Cardiac fibroblast (primary cell): ENCODE results near the gene UVSSA.

Experiments
- DNase-seq, 2 donors: peaks; one replicate each; pipeline versions ENCODE4 v3.0.0 to v3.0.0-alpha.2; 2010; ENCODE audit warnings: low read depth in 2 of 2
- H3K4me3 ChIP-seq, 2 donors: replicated peaks in 1 of 2; 1 replicate in 1 of 2; 2 replicates in 1 of 2; pipeline ENCODE4 v1.5.1; 2011; ENCODE audit warnings: low read depth in 2 of 2, low read length in 2 of 2, mild to moderate bottlenecking in 2 of 2, moderate library complexity in 1 of 2
- TF ChIP-seq, protein P1 (sequence below): IDR thresholded peaks from one replicate; pipeline ENCODE4 v1.5.1; 2011; ENCODE audit warnings: low read depth, mild to moderate bottlenecking, low read length, inconsistent platforms

Gene UVSSA

DNA sequence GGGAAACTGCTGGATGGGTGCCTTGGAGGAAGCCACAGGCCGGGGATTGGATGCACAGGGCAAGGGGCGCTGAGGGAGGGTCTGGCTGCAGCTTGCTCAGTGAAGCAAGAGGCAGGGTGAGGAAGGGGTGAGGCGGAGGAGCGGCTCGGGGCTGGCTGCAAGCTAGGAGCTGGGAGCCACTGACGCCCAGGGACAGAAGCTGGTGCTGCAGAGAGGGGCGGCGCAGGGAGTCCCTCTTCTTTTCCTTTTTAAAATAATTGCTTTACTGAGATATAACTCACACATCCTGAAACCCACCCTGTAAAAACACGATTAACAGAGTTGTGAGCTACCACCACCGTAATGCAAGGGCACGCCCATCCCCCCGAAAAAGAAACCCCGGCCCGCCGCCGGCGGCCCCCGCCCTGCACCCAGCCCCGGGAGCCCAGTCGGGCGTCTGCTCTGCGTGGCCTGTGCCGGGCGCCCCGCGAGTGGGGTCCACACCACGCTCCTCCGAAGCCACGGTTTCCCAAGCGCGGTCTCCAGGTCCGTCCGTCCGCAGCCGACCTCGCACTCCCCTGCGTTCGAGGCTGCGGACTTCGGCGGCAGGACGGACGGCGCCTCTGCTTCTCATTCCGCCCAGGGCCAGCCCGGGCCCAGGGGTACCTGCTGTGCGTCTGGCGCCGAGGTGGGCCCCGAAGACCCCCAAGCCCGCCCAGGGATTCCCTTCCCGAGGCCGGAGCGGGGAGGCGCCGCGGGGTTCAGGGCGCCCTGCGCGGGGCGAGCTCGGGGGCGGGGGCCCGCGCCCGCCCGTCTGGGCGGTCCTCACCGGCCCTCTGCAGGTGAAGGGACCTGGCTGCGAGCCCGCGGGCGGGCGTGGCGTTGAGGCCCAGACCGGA is 866 bp upstream of the UVSSA start:
- TF ChIP-seq, protein P1, sequence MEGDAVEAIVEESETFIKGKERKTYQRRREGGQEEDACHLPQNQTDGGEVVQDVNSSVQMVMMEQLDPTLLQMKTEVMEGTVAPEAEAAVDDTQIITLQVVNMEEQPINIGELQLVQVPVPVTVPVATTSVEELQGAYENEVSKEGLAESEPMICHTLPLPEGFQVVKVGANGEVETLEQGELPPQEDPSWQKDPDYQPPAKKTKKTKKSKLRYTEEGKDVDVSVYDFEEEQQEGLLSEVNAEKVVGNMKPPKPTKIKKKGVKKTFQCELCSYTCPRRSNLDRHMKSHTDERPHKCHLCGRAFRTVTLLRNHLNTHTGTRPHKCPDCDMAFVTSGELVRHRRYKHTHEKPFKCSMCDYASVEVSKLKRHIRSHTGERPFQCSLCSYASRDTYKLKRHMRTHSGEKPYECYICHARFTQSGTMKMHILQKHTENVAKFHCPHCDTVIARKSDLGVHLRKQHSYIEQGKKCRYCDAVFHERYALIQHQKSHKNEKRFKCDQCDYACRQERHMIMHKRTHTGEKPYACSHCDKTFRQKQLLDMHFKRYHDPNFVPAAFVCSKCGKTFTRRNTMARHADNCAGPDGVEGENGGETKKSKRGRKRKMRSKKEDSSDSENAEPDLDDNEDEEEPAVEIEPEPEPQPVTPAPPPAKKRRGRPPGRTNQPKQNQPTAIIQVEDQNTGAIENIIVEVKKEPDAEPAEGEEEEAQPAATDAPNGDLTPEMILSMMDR: no peak
- H3K4me3 ChIP-seq: peak overlapping the region; percentile 75 to 78
- peak; percentile 40 to 50 for DNase-seq

DNA sequence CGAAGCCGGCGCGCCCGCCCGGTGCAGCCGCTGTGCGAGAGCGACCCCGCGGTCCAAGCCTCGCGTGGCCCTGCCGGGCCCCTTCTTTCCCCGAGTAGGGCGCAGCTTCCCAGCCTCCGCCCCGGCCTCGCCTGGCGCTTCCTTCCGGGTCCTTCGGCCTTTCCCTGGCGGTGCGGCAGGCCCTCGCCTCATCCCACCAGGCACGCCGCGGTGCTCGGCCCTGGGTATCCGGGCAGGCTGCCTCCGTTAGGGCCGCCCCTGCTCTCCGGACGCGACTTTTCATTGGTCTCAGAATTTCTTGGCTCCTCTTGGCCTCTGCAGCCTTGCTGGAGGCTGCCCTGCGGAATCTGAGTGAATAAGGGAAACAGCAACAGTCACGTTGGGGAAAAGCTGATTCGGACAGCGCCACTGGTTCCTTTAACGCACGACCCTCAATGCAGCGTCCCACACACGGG is 429 bp downstream of the UVSSA start:
- TF ChIP-seq, protein P1: no peak
- DNase-seq: peak; percentile 89 to 93
- peak overlapping the region; percentile 54 to 78 for H3K4me3 ChIP-seq

- TF ChIP-seq, protein P1: no peak
- peak overlapping the region; percentile 54 to 78 for H3K4me3 ChIP-seq
- no peak for DNase-seq
Measured at GRCh38 chr4:1348014-1348513, 1.1 kb downstream of the UVSSA start.

DNA sequence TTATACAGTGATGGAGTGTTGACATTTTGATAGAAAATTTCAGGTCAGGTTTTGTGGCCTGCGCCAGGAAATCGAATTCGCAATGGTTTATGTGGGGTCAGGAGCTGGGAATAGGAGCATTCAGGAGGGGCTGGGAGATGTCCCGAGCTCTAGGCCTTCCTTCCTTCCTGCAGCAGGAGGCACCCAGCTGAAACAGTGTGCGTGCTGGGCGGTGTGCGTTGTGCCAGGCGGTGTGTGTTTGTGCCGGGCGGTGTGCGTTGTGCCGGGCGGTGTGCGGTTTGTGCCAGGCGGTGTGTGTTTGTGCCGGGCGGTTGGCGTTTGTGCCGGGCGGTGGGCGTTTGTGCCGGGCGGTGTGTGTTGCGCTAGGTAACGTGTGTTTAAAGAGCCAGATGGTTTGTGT is 1.7 kb downstream of the UVSSA start:
- DNase-seq: no peak
- peak overlapping the region in 1 of 2 donors; percentile 78 for H3K4me3 ChIP-seq
- TF ChIP-seq, protein P1: no peak

DNA sequence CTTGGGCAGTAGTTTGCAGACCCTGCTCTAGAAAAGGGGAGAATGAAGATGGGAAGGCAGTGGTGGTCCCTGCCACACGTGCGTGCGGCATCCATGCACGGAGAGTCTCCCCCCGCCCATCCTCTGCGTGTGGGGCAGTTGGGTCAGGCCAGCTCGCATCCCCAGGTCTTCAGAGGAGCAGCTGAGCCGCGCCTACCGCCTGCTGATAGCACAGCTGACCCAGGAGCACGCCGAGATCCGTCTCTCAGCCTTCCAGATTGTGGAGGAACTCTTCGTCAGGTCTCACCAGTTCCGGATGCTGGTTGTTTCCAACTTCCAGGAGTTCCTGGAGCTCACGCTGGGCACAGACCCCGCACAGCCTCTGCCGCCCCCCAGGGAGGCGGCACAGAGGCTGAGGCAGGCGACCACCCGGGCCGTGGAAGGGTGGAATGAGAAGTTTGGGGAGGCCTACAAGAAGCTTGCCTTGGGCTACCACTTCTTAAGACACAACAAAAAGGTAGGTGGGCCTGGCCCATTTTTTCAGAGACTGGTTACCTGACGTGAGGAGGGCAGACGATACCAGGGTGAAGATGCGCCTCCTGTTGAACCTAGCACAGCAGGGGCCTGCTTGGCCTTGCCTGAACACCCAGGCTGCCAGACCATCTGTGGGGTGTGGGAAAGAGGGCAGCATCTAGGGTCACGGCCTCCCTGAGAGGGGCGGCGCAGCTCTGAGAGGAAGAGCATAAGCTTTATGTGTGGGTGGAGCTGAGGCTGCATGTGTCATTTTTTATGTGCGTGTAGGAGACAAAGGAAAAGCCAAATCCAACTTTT is 2.6 kb downstream of the UVSSA start:
- no peak for DNase-seq
- TF ChIP-seq, protein P1: no peak
- H3K4me3 ChIP-seq: no peak overlapping the region

- TF ChIP-seq, protein P1: no peak
- no peak overlapping the region for H3K4me3 ChIP-seq
- no peak for DNase-seq
Measured at GRCh38 chr4:1350169-1350520, 3.1 kb downstream of the UVSSA start.
